Ovary (tissue), 3 donors: ENCODE data around the gene ZSWIM7.

ENCODE experiments used
- CTCF ChIP-seq, 3 donors: fragments of 450-650 bp in 2 of 3; fragments of 200-600 bp in 1 of 3; IDR thresholded peaks; one replicate each; pipeline versions ENCODE4 v1.5.1 to v1.8.0; 2016 to 2022; ENCODE audit warnings: antibody characterized with exemption in 3 of 3, mild to moderate bottlenecking in 1 of 3
- POLR2A ChIP-seq: fragments of 450-650 bp; IDR thresholded peaks from one replicate; pipeline ENCODE4 v1.6.1; 2017; ENCODE audit warnings: antibody characterized with exemption, mild to moderate bottlenecking, moderate library complexity
- donor health status: DM: no; HTN: no; CAD: no.

GRCh38 chr17:16033729-16034349, 34.3 kb upstream of the ZSWIM7 start:
- TF ChIP-seq CTCF (IDR thresholded peaks at IDR 0.05), result no peak
- TF ChIP-seq POLR2A, result no peak
